ENCODE data around the gene FAM13A. TPM values are rescaled to one million over a fixed set of nuclear protein-coding genes. Genes with fewer than 3 reads are reported as not detected.
"Not testable (repeated sequence)": the region's sequence is repeated elsewhere in the genome, so short reads cannot be mapped to it uniquely, and the experiment has no call there.

FAM13A gene
- total RNA-seq, 4 donors from 2014 or later, result 58.6 to 365 (median 71.2) TPM

DNA sequence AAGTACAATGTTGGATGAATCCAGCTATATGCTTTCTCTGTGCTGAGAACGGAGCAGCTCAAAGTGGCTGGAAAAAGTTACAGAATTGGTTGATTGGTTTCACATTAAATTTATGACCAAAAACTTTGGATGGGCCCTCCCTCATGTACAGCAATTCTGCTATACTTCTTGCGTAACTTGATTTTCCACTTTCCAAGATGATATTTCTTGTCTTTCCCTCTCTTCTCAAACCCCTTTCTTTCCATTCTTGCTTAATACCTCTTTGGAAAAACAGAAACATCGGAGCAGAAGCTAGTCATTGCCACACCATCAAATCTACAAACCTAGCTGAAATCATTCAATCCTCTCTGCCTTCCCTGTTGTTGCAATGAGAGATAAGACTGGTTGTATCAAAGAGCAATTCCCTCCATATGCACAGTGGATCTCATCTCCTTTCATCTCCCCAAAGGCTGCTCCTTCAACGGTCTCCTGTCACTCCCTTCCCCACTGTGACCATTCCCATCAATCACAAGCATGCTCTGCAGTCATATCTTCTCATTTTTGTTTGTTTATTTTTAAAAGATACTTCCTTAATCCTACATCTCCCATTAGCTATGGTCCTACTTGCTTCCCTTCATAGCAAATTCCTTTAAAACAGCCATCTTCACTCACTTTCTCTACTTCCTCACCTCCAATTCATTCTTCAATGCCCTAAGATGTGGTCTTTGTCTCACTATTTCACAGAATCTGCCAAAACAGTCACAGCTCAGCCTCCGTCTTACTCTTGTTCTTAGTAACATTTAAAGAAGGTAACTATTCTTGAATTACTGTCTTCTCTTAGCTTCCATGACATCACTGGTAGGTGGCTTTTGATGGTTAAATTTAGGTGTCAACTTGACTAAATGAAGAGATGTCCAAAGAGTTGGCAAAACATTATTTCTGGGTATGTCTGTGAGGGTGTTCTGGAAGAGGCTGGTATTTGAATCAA is 145.5 kb downstream of the FAM13A start:
- no peaks in the 10 kb centered on the region for H3K27me3 ChIP-seq
- WGBS, result 79% methylated on average over 5 of the region's 5 CpGs

DNA sequence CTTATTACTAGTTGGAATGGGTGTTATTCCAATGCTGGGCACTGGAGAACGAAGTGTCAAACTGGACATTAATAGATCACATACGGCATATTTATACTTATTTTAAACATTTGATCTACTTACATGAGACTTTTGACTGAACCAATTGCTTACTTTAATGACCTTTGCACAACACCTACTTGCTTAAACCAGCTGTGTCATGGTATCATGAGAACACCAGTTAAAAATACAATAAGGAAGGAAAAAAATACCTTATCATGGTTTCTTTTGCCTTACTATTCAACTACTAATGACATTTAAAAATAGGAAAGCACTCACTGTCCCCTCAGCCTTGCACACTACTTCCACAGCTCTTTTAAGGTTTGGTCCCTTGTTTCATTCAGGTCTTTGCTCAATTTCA is 146.9 kb downstream of the FAM13A start:
- Histone ChIP-seq H3K36me3 (no peaks in the 10 kb centered on the region), H3K9me3 (no peaks in the 10 kb centered on the region), H3K4me1 (no peaks in the 10 kb centered on the region), H3K27ac (no peak overlapping the region), H3K4me3 (no peak overlapping the region), H3K27me3 (no peaks in the 10 kb centered on the region)
- WGBS, result 100% methylated on average over 2 of the region's 2 CpGs
- DNase-seq (ENCODE audit: low spot score in 2 of 2), result no peak
- TF ChIP-seq POLR2AphosphoS5 (IDR thresholded peaks at IDR 0.05) (no peak), POLR2A (IDR thresholded peaks at IDR 0.05) (no peak), EP300 (IDR thresholded peaks at IDR 0.05) (no peak)
- TF ChIP-seq, protein P1, sequence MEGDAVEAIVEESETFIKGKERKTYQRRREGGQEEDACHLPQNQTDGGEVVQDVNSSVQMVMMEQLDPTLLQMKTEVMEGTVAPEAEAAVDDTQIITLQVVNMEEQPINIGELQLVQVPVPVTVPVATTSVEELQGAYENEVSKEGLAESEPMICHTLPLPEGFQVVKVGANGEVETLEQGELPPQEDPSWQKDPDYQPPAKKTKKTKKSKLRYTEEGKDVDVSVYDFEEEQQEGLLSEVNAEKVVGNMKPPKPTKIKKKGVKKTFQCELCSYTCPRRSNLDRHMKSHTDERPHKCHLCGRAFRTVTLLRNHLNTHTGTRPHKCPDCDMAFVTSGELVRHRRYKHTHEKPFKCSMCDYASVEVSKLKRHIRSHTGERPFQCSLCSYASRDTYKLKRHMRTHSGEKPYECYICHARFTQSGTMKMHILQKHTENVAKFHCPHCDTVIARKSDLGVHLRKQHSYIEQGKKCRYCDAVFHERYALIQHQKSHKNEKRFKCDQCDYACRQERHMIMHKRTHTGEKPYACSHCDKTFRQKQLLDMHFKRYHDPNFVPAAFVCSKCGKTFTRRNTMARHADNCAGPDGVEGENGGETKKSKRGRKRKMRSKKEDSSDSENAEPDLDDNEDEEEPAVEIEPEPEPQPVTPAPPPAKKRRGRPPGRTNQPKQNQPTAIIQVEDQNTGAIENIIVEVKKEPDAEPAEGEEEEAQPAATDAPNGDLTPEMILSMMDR (IDR thresholded peaks at IDR 0.05), result no peak

More for the DNA sequence above, 145.5 kb downstream of the FAM13A start:
- DNase-seq (ENCODE audit: low spot score in 2 of 2), result no peak
- Histone ChIP-seq H3K9me3 (no peaks in the 10 kb centered on the region), H3K4me1 (no peaks in the 10 kb centered on the region), H3K27ac (no peak overlapping the region), H3K36me3 (no peaks in the 10 kb centered on the region), H3K4me3 (no peak overlapping the region)
- no peak for TF ChIP-seq POLR2AphosphoS5 (IDR thresholded peaks at IDR 0.05)
- TF ChIP-seq EP300 (IDR thresholded peaks at IDR 0.05), result no peak
- no peak for TF ChIP-seq POLR2A (IDR thresholded peaks at IDR 0.05)
- TF ChIP-seq, protein P1 (IDR thresholded peaks at IDR 0.05), result no peak

DNA sequence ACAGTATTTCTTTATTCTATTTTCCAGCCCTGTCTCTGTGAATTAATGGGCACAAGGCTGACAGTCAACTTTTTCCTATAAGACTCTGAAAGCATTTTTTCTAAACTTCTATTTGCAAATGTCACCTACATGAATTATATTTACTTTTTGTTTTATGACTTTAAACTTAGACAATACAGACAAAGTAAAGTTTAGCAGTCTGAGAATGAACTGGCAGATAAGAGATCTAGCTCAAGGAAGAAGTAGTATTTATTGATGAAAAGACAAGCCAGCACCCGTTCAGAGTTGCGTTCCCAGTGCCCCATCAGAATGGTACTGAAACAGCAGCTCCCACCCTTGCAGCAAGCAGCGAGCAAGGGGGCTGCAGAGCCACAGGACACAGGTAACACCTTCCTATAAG is 148.5 kb downstream of the FAM13A start:
- 51% methylated on average over 3 of the region's 3 CpGs for WGBS
- H3K27me3 ChIP-seq, result no peaks in the 10 kb centered on the region
- H3K36me3 ChIP-seq, result no peaks in the 10 kb centered on the region
- no peak overlapping the region for H3K4me3 ChIP-seq
- DNase-seq (ENCODE audit: low spot score in 2 of 2), result no peak
- TF ChIP-seq POLR2A (IDR thresholded peaks at IDR 0.05), result no peak
- no peak for TF ChIP-seq POLR2AphosphoS5 (IDR thresholded peaks at IDR 0.05)
- TF ChIP-seq, protein P1 (IDR thresholded peaks at IDR 0.05), result no peak
- no peak for TF ChIP-seq EP300 (IDR thresholded peaks at IDR 0.05)
- no peaks in the 10 kb centered on the region for H3K9me3 ChIP-seq
- H3K4me1 ChIP-seq, result no peaks in the 10 kb centered on the region
- H3K27ac ChIP-seq, result no peak overlapping the region

DNA sequence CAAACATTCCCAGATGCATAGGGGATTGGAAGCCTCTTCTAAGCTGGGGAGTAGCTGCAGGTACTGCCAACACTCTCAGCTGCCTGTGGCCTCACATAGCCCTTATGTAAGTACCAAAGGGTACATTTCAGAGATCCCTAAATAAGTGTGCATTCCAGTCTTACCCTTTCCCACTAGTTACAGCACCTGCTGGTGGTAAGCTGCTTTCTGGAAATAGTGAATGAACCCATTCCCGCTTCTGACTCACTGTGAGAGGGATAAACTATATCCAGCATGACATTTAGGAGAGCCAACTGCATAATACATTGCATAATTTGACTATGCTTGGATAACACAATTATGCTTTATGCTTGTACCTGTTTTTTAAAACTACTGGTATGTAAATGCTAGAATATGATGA is 149.0 kb downstream of the FAM13A start:
- no peak for DNase-seq (ENCODE audit: low spot score in 2 of 2)
- Histone ChIP-seq H3K4me3 (no peak overlapping the region), H3K27me3 (no peaks in the 10 kb centered on the region), H3K9me3 (no peaks in the 10 kb centered on the region), H3K4me1 (no peaks in the 10 kb centered on the region), H3K36me3 (no peaks in the 10 kb centered on the region), H3K27ac (no peak overlapping the region)
- TF ChIP-seq POLR2AphosphoS5 (IDR thresholded peaks at IDR 0.05) (no peak), POLR2A (IDR thresholded peaks at IDR 0.05) (no peak), EP300 (IDR thresholded peaks at IDR 0.05) (no peak)
- TF ChIP-seq, protein P1 (IDR thresholded peaks at IDR 0.05), result no peak
- 86% methylated on average over 1 of the region's 1 CpG for WGBS

DNA sequence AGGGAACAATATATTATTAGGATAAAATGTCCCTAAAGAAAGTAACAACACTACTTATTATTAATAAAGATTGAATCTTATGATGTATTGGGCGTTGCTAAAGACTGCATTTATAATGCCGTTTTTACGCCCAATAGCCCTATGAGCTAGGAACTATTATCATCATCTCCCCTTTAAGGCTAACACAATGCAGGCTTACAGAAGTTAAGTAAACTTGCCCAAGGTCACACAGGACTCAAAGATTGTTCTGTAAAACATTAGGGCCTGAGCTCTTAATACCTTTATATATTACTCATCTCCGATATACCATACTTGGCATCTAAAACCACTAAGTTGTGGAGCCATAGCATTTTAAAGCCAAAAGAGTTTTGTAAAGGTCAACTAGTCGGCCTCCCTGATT is 149.5 kb downstream of the FAM13A start:
- 91% methylated on average over 5 of the region's 5 CpGs for WGBS
- no peak for DNase-seq (ENCODE audit: low spot score in 2 of 2)
- no peaks in the 10 kb centered on the region for H3K36me3 ChIP-seq
- no peak overlapping the region for H3K4me3 ChIP-seq
- no peaks in the 10 kb centered on the region for H3K27me3 ChIP-seq
- H3K9me3 ChIP-seq, result no peaks in the 10 kb centered on the region
- no peak for TF ChIP-seq EP300 (IDR thresholded peaks at IDR 0.05)
- TF ChIP-seq POLR2A (IDR thresholded peaks at IDR 0.05), result no peak
- TF ChIP-seq, protein P1 (IDR thresholded peaks at IDR 0.05), result no peak
- TF ChIP-seq POLR2AphosphoS5 (IDR thresholded peaks at IDR 0.05), result no peak
- H3K4me1 ChIP-seq, result no peaks in the 10 kb centered on the region
- no peak overlapping the region for H3K27ac ChIP-seq

DNA sequence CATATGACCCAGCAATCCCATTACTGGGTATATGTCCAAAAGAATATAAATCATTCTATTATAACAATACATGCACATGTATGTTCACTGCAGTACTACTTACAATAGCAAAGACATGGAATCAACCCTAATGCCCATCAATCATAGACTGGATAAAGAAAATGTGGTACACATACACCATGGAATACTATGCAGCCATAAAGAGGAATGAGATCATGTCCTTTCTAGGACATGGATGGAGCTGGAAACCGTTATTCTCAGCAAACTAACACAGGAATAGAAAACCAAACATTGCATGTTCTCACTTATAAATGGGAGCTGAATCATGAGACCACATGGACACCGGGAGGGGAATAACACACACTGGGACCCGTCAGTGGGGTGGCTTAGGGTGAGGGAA is 152.7 kb downstream of the FAM13A start:
- H3K4me3 ChIP-seq; H3K27me3 ChIP-seq; H3K27ac ChIP-seq; DNase-seq (ENCODE audit: low spot score in 2 of 2); H3K4me1 ChIP-seq; H3K9me3 ChIP-seq; H3K36me3 ChIP-seq: not testable (repeated sequence)
- WGBS, result 95% methylated on average over 3 of the region's 3 CpGs

Measured in suprapubic skin (tissue), 4 donors.